Erythroblast (primary cell): Measurements from ENCODE around the gene MOB3C.

Source experiments
- DNase-seq, 2 experiments: peaks; one replicate each; lab custom pipeline; 2025; lab: John Stamatoyannopoulos, UW
- GATA1 ChIP-seq: IDR thresholded peaks from 2 replicates; pipeline ENCODE4 v1.6.1; 2011; ENCODE audit warnings: low read depth, mild to moderate bottlenecking, control low read depth, low read length, moderate library complexity
- POLR2A ChIP-seq: IDR thresholded peaks from 2 replicates; pipeline ENCODE4 v1.6.1; 2011; ENCODE audit warnings: mild to moderate bottlenecking, low read length

MOB3C gene

DNA sequence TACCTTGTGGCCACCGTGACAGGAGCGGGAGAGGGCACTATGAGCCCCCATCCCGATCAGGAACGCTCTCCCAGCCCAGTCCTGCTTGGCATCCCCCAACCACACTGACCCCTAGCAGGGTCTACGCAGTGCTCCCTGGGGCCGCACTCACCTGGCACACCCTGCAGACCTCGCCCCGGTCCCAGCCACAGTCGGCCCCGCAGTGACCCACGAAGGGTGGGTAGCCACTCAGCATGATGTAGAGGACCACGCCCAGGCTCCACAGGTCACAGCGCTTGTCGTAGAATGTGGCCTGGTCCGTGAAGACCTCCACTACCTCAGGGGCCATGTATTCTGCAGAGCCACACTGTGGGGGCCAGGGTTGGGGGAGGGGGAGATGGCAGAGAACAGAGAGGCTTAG lies 54.1 kb downstream of the MOB3C start:
- DNase-seq: no peak
- TF ChIP-seq GATA1 (no peak), POLR2A (no peak)

DNA sequence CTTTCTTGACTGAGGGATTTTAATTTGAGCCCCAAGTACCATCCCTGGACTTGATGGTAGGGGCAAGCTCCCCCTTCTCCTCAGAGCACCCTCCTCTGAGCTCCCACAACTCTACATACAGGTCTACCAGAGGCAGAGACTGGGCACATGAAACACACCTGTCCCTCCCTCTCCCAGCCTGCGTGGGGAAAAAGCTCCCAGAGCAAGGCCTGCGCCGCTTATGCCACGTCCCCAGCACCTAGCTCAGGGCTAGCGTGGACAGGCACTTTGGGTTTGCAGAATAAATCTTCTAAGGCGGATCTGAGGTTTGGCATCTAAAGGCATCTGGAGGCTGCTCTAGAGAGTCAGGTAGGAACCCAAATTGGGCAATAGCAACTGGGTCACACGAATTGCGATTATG lies 57.6 kb downstream of the MOB3C start:
- TF ChIP-seq POLR2A (no peak), GATA1 (no peak)
- no peak for DNase-seq

DNA sequence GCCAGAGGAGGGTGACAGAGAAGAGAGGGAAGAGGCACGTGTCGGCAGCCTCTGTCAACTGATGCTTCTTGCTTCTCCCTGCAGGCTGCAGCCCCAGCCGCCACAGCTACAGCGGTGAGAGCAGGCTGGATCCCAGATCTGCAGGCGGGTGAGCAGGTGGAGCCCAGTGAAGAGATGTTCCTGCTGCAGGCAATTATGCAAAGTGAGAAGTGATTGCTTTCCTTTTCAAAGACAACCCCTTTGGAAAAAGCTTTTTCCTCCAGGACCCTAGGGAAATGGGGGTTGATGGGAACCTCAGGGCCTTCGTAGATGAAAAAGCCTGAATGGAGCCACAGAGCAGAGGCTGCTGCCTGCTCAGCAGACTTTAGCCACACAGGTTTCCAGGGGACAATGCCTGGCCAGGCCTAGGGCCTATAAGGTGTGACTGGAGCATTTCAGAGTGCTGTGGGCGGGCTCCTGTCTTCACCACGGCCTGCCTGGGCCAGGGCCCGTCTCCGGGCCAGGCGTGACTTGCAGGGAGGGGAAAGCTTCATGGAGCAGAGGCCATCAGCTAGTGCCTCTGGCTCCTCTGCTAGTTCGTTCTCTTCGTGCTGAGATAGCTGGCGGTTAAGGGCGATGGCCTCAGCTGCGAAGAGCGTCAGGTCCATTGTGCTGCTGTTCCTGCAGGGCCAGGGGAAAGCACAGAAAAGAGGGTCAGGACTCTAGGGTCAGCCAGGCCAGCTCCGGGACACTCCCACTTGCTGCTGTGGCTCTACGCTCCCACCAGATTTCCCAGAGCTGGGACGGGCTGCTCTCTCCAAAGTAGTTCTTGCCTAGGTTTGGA lies 58.3 kb downstream of the MOB3C start:
- TF ChIP-seq POLR2A: no peak
- no peak for TF ChIP-seq GATA1
- no peak for DNase-seq
